Limb (tissue), 2 donors: ENCODE data around the gene PLEKHM2.

Source experiments
- DNase-seq, 2 donors: peaks; one replicate each; pipeline ENCODE4 v3.0.0-alpha.2; 2016; ENCODE audit errors: extremely low spot score in 2 of 2

The PLEKHM2 gene

DNA sequence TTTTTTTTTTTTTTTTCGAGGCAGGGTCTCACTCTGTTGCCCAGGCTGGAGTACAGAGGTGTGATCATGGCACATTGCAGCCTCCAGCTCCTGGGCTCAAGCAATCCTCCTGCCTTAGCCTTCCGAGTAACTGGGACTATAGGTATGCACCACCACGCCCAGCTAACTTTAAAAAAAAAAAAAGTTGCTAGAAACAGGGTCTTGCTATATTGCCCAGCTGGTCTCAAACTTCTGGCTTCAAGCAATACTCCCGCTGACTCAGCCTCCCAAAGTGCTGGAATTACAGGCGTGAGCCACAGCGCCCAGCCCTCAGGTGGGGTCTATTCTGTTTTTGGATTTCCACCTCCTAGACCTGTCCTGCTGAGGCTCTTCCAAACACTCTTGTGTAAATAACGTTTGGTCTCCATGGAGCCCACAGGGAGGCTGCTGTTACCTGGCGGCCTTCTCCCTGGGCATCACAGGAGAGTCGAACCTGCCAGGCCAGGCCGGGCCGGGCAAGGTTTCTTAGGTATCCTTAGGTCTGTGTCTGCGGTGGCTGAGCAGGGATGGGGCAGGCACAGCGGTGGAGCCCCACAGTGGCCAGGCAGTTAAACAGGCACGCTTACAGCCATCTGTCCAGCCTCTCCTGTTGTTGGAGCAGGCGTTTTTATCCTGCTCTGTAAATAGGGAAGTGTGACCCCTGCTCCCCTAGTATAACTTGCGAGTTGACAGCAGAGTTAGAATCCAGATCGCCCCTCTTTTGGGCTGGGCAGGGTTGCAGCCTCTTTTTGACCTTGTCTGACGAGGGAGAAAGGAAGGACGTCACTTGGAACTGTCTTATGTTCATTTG lies 18.8 kb downstream of the PLEKHM2 start:
- no peak for DNase-seq

DNA sequence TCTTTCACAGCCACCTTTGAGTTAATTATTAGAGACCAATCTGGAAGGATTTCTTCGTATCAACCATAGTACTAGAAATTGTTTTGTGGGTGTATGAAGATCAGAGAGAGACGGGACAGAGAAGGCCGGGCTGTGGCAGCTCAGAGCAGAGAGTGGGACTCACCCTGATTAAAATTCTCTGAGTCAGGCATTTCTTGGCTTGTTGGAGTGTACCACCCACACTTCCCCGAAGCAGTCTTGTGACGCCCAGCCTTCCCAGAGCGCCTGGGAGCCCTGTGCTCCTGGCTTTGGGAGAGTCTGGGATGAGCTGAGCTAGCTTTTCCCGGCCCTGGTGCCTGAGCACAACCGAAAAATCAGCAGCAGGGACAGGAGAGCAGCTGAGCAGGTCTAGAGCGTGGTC lies 19.4 kb downstream of the PLEKHM2 start:
- no peak for DNase-seq

DNA sequence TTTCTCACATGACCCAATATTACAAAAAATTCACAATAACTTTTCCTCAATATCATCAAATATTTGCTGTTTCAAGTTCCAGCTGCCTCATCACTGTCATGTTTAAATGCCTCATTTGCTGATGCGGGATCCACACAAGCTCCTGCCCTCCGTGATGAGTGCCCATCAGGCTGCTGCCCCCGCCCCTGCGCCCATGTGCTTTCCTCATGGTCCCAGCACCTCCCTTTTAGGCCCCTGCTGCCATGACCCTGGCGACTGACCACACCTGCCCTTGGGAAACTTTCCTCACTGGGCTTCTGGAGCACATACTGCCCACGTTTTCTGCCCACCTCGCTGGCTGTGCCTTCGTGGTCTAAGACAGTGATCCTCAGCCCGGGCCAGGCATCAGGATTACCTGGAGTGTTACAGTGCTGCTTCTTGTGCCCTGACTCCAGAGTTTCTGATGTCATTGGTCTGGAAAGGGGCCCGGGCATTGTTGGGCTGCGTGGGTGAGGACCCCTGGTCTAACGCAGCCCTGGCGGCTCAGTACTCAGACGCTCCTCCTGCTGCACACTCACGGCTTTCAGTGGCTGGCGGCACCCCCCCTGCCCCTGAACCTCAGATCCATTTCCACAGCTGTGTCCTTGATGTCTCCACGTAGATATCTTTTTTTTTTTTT lies 20.5 kb downstream of the PLEKHM2 start:
- DNase-seq = no peak

DNA sequence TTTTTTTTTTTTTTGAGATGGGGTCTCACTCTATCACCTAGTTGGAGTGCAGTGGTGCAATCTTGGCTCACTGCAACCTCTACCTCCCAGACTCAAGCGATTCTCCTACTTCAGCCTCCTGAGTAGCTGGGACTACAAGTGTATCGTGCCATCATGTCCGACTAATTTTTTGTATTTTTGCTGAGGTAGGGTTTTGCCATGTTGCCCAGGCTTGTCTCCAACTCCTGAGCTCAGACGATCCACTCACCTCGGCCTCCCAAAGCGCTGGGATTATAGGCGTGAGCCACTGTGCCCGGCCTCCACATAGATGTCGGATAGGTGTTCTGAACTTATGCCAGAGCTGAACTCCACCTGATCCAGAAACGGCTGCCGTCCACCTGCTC lies 21.1 kb downstream of the PLEKHM2 start:
- DNase-seq = no peak

DNA sequence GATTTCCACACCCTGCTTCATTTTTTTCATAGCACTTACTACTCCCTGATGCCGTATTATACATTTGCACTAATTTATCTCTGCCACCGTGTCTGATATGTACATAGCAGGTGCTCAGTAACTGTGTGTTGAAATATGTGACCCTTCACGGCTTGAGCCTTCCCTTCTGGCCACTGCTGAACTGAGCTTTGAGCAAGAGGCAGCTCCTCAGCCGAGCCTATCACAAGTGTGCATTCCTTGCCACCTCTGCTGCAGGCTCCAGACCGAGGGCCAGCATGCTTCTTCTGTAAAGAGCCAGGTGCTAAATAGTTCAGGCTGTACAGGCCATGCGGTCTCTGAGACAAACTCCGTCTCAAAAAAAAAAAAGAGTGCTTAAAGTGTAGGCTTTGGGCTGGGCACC lies 22.6 kb downstream of the PLEKHM2 start:
- DNase-seq = no peak

DNA sequence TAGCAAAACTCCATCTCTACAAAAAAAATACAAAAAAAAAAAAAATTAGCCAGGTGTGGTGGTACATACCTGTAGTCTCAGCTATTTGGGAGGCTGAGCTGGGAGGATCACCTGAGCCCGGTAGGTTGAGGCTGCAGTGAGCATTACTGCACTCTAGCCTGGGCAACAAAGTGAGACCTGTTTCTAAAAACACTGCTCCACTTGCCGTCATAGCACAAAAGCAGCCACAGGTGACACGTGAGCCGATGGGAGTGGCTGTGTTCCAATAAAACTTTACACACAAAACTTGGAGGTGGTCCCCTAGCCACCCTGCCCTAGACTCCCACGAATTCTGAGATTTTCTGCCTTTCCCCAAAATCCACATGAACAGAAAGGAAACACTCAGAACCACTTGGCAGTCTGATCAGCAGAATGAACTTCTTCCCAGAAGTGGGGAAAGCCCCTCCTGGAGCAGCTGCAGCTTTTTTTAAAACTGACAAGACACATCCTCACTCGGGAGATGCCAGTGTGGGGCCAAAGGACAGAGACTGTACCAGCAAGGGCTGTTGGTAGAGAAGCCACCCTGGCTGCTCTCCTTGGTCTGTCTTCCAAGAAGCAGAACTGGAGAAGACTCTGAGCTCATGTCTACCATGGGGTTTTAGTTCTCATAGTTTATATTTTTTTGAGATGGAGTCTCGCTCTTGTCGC lies 23.3 kb downstream of the PLEKHM2 start:
- DNase-seq = no peak

DNA sequence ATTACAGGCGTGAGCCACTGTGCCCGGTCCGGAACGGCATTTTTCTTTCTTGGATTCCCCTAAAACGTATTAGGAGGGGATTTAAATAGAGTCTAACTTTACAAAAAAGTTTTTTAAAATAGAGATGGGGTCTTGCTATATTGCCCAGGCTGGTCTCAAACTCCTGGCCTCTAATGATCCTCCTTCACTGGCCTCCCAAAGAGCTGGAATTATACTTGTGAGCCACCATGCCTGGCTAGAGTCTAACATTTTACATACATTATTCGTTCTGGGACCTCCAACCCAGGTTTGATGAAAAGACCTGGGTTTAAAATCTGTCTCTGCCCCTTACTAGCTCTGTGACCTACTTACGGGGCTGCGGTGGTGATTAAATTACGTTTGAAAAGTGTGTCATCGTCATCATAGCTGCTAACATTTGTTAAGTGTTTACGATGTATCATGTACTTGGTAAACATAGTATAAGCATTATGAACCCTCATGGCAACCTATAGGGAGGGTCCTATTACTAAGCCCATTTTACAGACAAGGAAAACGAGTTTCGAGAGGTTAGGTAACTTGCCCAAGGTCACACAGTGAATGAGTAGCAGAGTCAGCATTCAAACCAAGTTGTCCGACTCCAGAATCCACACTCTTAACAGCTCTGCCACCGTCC lies 24.5 kb downstream of the PLEKHM2 start:
- DNase-seq = no peak

DNA sequence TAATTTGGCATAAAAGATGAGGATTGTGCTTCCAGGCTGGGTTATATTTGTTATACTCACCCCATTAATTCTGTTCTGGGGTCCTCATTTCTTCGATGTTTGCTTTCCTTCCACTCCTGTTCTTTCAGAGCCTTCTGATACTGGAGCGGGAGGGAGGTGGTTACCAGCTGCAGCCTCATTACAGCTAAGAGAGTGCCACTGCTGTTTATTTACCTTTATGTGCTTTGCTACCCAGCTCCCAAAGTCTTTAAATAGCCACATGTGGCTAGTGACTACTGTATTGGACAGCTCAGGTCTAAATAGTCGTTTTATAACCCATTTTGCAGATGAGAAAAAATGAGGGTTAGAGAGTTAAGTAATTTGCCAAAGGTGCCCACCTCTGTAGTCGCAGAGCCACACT lies 25.1 kb downstream of the PLEKHM2 start:
- DNase-seq = no peak

DNA sequence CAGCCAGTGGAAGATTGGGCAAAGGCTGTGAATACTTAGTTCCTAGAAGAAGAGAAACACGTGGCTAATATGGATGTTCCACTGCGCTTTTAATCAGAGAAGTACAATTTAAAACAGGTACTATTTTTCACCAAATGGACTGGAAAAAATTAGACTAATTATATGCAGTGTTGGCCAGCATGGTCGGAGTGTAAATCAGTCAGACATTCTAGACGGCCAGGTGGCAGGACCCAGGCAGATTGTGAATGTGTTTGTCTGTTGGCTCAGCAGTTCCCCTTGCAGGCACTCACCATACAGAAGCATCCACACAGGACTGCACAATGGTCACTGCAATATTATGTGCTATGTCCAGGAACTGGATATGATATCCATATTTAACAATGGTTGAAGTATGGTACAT lies 28.0 kb downstream of the PLEKHM2 start:
- DNase-seq = no peak

DNA sequence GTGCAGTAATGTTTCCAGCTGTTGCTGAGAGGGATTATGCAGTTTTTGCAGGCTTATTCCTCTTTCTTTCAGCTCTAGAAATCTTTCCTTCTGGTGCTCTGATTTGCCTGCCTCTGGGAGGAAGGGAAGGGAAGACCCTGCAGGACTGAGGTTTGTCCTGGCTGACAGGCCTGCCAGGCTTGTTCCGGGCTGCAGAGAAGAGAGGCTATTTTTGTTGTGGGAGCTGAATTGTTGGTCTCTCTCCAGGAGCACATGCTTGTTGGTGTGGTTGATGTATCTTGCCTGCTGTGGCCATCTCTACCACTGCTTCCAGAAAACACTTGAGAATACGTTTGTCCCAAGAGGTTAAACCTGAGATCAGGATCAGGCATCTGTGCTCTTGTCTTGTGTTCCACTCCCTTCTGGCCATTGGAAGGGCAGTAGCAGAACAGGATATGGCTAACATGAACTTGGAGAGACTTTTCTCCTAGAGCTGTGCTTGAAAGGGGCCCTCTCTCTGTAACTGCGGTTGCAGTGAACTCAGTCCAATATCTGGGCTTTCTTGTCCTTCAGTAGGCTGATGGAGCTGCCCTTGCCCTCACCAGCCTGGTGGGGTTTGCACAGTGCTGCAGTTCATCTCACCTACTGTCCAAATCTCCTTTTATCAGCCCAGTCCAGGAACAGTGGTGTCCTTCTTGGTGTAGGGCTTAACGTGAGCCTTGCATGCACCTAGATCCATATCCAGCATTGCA lies 30.5 kb downstream of the PLEKHM2 start:
- peak in 1 of 2 donors; percentile 55 for DNase-seq

DNA sequence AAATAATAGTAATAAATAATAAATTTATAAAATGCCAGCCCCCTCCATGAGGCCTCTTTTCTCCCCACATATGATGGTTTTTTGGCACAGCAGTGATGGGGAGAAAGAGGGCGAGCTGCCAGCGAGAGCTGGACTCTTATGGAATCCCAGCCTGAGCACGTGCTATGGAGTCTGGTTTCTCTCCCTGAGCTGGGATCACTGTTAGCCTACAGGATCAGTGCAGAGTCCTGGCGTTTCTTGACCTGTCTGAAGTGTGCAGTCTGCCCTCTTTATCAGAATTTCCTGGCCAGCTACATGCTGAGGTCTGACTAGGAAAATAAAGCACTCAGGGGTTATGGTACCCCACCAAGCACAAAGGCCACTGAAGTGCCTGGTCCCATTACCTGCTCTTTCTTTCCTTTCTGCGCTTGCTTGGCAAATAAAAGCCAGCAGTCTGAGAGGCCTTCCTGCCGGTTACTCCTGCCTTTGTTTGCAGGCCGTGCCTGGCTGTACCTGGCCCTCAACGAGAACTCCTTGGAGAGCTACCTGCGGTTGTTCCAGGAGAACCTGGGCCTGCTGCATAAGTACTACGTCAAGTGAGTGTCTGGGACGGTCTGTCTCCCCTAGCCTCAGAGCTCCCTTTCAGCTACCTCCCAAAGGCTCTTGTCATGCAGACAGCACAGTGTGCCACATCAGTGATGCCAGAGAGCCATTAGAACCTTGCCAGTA lies 33.5 kb downstream of the PLEKHM2 start:
- no peak for DNase-seq

DNA sequence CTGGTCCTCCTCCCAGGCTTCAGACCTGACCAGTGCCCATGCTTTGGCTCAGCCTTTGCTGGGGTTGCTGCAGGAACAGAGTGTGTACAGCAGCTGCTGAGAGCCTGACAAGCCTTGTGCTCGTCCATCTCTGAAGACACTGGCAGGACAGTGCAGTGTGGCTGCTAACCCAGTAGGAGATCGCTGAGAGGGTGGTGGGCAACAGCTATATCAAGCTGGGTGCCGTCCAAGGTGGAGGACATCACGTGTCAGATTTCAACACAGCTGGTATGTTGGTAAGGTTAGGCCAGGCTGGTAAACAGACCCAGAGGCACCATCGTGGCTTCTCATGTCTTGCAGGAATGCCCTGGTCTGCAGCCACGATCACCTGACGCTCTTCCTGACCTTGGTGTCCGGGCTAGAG lies 34.1 kb downstream of the PLEKHM2 start:
- no peak for DNase-seq

DNA sequence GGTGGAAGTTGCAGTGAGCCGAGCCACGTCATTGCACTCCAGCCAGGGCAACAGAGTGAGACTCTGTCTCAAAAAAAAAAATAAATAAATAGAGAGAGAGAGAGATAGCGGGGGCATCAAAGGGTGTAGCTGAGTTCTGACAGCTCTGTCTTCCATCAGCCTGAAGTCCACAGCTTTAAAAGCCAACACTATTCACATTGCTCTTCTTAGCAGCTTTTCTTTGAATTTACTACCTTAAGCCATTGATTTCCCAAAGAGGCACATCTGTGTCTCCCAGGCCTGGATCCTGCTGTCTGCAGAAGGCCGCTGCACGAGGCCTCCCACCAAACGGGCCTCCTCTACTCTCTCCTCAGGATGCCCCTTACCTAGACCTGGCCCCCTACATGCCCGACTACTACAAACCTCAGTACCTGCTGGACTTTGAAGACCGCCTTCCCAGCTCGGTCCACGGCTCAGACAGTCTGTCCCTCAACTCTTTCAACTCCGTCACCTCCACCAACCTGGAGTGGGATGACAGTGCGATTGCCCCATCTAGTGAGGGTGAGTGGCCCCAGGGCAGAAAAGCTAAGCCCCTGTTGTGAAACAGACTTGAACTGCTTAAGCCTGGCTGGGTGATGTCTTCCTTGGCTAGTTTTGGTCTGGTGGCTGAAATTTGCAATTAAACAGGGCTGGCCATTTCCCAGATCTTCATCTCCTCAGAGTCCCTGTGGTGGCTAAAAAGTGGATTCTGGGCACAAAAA lies 35.4 kb downstream of the PLEKHM2 start:
- DNase-seq = no peak

DNA sequence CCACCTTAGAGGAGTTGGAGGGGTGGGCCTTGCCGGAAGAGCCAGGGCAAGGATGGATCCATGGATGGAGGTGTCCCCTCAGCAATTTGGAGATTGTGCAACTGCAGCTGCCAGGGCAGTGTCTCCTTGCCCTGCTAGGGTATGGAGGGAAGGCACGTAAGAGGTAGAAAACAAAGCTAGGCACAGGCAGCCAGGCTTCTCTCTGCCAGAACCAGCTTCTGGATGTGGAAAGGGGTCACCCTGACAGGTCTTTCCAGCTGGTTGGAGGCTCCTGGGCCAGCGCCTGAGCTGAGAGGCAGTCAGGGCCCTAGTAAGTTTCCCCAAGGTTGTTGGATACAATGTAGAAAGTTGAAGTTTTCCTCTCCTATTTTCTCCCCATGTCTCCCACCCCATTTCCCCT lies 36.7 kb downstream of the PLEKHM2 start:
- DNase-seq = no peak

DNA sequence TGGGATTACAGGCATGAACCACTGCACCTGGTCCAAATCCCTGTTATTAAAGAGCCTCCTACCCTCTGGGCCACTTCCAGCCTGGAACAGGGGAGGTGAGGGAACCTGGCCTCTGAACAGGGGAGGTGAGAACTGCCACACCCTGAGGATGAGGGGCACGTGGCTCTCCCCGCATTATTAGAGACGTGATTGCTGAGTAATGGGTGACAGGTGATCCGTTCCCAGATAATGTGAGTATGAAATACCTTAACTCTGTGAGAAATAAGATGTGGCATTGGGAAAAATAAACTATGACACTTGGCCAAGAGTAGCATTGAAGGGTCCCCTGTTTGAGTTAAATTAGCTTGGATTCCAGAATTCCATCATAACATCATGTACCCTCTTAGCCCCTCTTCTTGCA lies 38.3 kb downstream of the PLEKHM2 start:
- no peak for DNase-seq

DNA sequence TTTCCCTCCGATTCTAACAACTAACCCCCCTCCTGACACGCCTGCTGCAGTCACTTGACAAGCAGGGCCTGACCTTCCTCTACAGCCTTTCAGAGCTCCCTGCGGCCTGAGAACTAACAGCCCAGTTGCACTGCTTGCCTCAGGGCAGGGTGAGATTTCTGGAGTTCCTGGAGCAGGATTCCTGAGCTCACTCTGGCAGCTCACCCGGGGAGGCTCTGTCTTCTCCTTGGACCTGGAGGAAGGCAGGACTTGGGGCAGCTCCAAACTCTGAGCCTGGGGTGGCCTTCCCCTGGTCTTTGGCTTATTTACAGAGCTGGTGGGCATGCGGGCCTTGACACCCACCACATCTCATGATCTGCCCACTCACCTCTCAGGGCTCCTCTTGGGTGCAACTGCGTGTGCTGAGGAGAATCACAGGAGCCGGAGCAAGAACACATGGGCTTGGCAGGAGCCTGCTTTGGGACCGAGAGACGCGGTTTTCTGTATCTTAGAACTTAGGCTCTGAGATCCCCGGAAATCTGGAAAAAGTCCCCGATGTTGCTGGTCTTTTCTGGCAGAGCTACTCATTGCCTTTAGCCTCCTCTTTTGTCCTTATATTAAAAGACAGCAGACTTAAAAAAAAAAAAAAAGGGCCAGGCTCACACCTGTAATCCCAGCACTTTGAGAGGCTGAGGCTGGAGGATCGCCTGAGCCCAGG lies 38.9 kb downstream of the PLEKHM2 start:
- DNase-seq = no peak

DNA sequence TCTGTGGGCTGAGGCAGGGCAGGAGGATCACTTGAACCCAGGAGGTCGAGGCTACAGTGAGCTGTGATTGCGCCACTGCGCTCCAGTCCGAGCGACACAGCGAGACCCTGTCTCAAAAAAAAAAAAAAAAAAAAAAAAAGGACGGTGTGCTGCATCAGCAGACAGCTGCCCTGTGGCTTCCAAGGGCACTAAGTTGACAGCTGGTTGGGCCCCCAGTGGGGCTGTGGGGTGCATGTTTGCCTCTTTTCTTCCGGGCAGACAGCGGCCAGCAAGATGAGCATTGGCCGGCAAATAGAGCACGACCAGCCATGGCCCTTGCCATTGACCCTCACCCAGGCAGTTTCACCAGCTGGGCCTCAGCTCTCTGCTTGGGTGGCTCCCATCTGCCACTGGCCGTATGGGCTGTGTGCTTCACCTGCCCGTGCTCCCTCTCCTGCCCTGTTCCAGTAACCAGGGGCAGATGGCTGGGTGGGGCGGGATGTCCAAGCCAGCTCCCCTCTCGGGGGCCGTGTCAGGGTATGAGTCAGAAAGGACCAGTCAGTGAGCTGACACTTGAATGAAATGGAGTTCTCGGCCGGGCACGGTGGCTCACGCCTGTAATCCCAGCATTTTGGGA lies 39.6 kb downstream of the PLEKHM2 start:
- no peak for DNase-seq

DNA sequence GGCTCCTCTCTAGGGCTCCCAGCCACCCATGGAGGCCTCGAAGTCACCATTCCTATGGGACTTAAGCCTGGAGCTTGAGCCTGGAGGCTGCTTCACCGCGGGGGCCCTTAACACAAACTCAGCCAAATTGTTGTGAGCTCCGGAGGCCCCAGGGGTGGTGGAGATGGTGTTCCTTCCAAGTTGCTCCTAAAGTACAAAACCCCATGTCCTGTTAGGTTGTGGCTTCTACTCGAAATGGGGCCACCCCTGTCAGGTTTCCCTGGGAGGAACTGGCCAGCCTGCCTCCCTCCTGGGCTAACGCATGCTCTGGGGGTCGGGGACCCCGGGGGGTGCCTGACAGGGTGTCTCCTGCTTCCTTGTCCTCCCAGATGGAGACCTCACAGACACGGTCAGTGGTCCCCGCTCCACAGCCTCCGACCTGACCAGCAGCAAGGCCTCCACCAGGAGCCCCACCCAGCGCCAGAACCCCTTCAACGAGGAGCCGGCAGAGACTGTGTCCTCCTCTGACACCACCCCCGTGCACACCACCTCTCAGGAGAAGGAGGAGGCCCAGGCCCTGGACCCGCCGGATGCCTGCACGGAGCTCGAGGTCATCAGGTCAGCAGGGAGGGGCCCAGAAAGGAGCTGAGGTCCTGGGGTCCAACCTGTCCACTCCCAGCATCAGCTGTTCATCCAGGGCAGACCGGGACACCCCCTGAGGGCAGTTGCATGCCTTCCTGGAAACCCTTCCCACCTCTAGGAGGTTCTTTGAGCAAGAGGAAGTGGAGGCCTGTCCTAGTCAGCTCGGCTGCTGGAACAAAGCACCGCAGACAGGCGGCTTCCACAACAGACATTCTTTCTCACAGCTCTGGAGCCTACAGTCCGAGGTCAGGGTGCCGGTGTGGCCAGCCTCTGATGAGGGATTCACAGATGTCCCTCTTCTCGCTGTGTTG lies 41.1 kb downstream of the PLEKHM2 start:
- DNase-seq = no peak
